HCT116 (cell line): ENCODE measurements around the gene MYH15. TPM values are rescaled to one million over a fixed set of nuclear protein-coding genes. Genes with fewer than 3 reads are reported as not detected.

Experiments used
- ATAC-seq: fragments of 200-7000 bp; cut with Tn5 transposase; 2 replicates; pipeline ENCODE4 v1.9.1; 2020; ENCODE audit warnings: mild to moderate bottlenecking, moderate library complexity
- BruUV-seq: library from RNA; stranded (reverse); fragments of 400-500 nt; replicated peaks from 2 replicates; lab custom pipeline; 2021; lab: Mats Ljungman, UMichigan
- CTCF ChIA-PET: fragments of 300-600 bp; sonication (Branson Sonifier 250); formaldehyde crosslinking; loops from one replicate; lab custom pipeline; 2021; ENCODE audit warnings: antibody characterized with exemption; lab: Charles Lee
- POLR2A ChIA-PET: fragments of 300-600, 350-600 bp; sonication (Branson Sonifier 250); formaldehyde crosslinking; loops from one replicate; lab custom pipeline; 2021; ENCODE audit warnings: antibody characterized with exemption; lab: Charles Lee
- RAD21 ChIA-PET, 2 experiments: fragments of 300-600 bp; sonication (Branson Sonifier 250); formaldehyde crosslinking; loops; one replicate each; lab custom pipeline; 2023; ENCODE audit warnings: low total read pairs in 2 of 2; ENCODE audit not compliant: uncharacterized antibody in 2 of 2, unreplicated experiment in 2 of 2, low non-redundant PET in 1 of 2; lab: Charles Lee
- DNase-seq: peaks from one replicate; pipeline ENCODE4 v3.0.0-alpha.2; 2010; ENCODE audit warnings: low read depth, low spot score
- H2AFZ ChIP-seq: fragments of 200-600 bp; shearing (Covaris generic), sonication (generic); 2 replicates; pipeline ENCODE4 v1.6.1; 2017; ENCODE audit warnings: low read depth, mixed run types, mixed read lengths, antibody characterized with exemption, low read length; ENCODE audit not compliant: poor library complexity, severe bottlenecking
- H3K27ac ChIP-seq: 2 replicates; pipeline ENCODE4 v1.5.1; 2012; ENCODE audit warnings: low read depth, low read length
- H3K27me3 ChIP-seq: fragments of 200-600 bp; sonication (generic); 2 replicates; pipeline ENCODE4 v1.6.1; 2016; ENCODE audit warnings: mixed run types, low read length, mixed read lengths; ENCODE audit not compliant: insufficient read depth
- H3K36me3 ChIP-seq, 2 experiments: fragments of 200-500 bp in 1 of 2; fragments of 200-600 bp in 1 of 2; sonication (Bioruptor generic) in 1 of 2; sonication (generic) in 1 of 2; 2 replicates each; pipeline versions ENCODE4 v1.5.1 to v1.6.1; 2014 to 2016; ENCODE audit warnings: low read length in 2 of 2, inconsistent platforms in 1 of 2, mixed read lengths in 1 of 2, mixed run types in 1 of 2; ENCODE audit not compliant: insufficient read depth in 2 of 2, control insufficient read depth in 1 of 2
- H3K4me1 ChIP-seq, 2 experiments: fragments of 200-600 bp in 1 of 2; sonication (generic) in 1 of 2; 2 replicates each; pipeline versions ENCODE4 v1.5.1 to v1.6.1; 2012 to 2017; ENCODE audit warnings: low read length in 2 of 2, inconsistent platforms in 1 of 2, mild to moderate bottlenecking in 1 of 2, mixed read lengths in 1 of 2, mixed run types in 1 of 2, moderate library complexity in 1 of 2; ENCODE audit not compliant: insufficient read depth in 2 of 2, control insufficient read depth in 1 of 2
- H3K4me2 ChIP-seq: fragments of 200-600 bp; sonication (generic); 2 replicates; pipeline ENCODE4 v1.6.1; 2017; ENCODE audit warnings: mixed run types, low read length, mixed read lengths
- H3K4me3 ChIP-seq, 2 experiments: fragments of 200-600 bp in 1 of 2; sonication (generic) in 1 of 2; replicated peaks in 1 of 2; 2 replicates each; pipeline ENCODE4 v1.5.1; 2011 to 2016; ENCODE audit warnings: low read length in 2 of 2, control low read depth in 1 of 2, low read depth in 1 of 2, mild to moderate bottlenecking in 1 of 2, mixed read lengths in 1 of 2, mixed run types in 1 of 2
- H3K79me2 ChIP-seq: fragments of 200-600 bp; sonication (generic); 2 replicates; pipeline ENCODE4 v1.6.1; 2017; ENCODE audit warnings: mild to moderate bottlenecking, mixed run types, low read length, moderate library complexity, mixed read lengths; ENCODE audit not compliant: insufficient read depth
- H3K9ac ChIP-seq: fragments of 200-600 bp; sonication (generic); 2 replicates; pipeline ENCODE4 v1.6.1; 2016; ENCODE audit warnings: low read length, mixed read lengths
- H3K9me2 ChIP-seq: fragments of 200-600 bp; sonication (generic), shearing (Covaris generic); 2 replicates; pipeline ENCODE4 v1.6.1; 2017; ENCODE audit warnings: mixed run types, mild to moderate bottlenecking, moderate library complexity; ENCODE audit not compliant: insufficient read depth
- H3K9me3 ChIP-seq, 2 experiments: fragments of 200-500 bp in 1 of 2; fragments of 200-600 bp in 1 of 2; sonication (Bioruptor generic) in 1 of 2; sonication (generic) in 1 of 2; 2 replicates each; pipeline ENCODE4 v1.6.1; 2014 to 2017; ENCODE audit warnings: low read length in 2 of 2, mixed read lengths in 2 of 2, inconsistent platforms in 1 of 2, low read depth in 1 of 2, mild to moderate bottlenecking in 1 of 2, mixed run types in 1 of 2, moderate library complexity in 1 of 2; ENCODE audit not compliant: control insufficient read depth in 1 of 2, insufficient read depth in 1 of 2
- H4K20me1 ChIP-seq: fragments of 200-600 bp; sonication (generic), shearing (Covaris generic); 2 replicates; pipeline ENCODE4 v1.6.1; 2017; ENCODE audit warnings: mixed run types, mild to moderate bottlenecking, moderate library complexity; ENCODE audit not compliant: insufficient read depth
- ATF3 ChIP-seq: IDR thresholded peaks from 2 replicates; pipeline ENCODE4 v1.6.1; 2012
- CBX3 ChIP-seq: IDR thresholded peaks from 2 replicates; pipeline ENCODE4 v1.6.1; 2012; ENCODE audit warnings: low read depth
- CEBPB ChIP-seq: IDR thresholded peaks from 2 replicates; pipeline ENCODE4 v1.6.1; 2012; ENCODE audit warnings: low read depth
- CTCF ChIP-seq, 3 experiments: fragments of 200-600 bp in 1 of 3; sonication (generic) in 1 of 3; IDR thresholded peaks in 2 of 3; conservative IDR thresholded peaks in 1 of 3; 2 replicates each; pipeline ENCODE4 v1.5.1; 2012 to 2017; ENCODE audit warnings: low read depth in 2 of 3, low read length in 2 of 3, antibody characterized with exemption in 1 of 3, borderline replicate concordance in 1 of 3, control low read depth in 1 of 3, mild to moderate bottlenecking in 1 of 3, mixed read lengths in 1 of 3, mixed run types in 1 of 3, moderate library complexity in 1 of 3; ENCODE audit not compliant: insufficient read depth in 1 of 3
- EGR1 ChIP-seq: IDR thresholded peaks from 2 replicates; pipeline ENCODE4 v1.6.1; 2012; ENCODE audit warnings: low read depth
- ELF1 ChIP-seq: IDR thresholded peaks from 2 replicates; pipeline ENCODE4 v1.6.1; 2012; ENCODE audit warnings: low read depth, borderline replicate concordance
- EZH2 ChIP-seq: fragments of 200-600 bp; sonication (generic); IDR thresholded peaks from 2 replicates; pipeline ENCODE4 v1.6.1; 2017; ENCODE audit warnings: antibody characterized with exemption, mixed run types
- EZH2phosphoT487 ChIP-seq: fragments of 200-600 bp; IDR thresholded peaks from 2 replicates; pipeline ENCODE4 v1.6.1; 2018; ENCODE audit warnings: antibody characterized with exemption, borderline replicate concordance
- JUND ChIP-seq: IDR thresholded peaks from 2 replicates; pipeline ENCODE4 v1.6.1; 2012
- POLR2A ChIP-seq: IDR thresholded peaks from 2 replicates; pipeline ENCODE4 v1.7.0; 2011; ENCODE audit warnings: borderline replicate concordance; ENCODE audit not compliant: insufficient read depth, insufficient read length; ENCODE audit errors: extremely low read depth
- POLR2AphosphoS5 ChIP-seq: IDR thresholded peaks from 2 replicates; pipeline ENCODE4 v1.6.1; 2011; ENCODE audit warnings: mild to moderate bottlenecking, low read depth, low read length, moderate library complexity
- RAD21 ChIP-seq: IDR thresholded peaks from 2 replicates; pipeline ENCODE4 v1.6.1; 2012; ENCODE audit warnings: low read depth, mild to moderate bottlenecking
- REST ChIP-seq: IDR thresholded peaks from 2 replicates; pipeline ENCODE4 v1.6.1; 2012; ENCODE audit warnings: low read depth
- SIN3A ChIP-seq: IDR thresholded peaks from 2 replicates; pipeline ENCODE4 v1.6.1; 2012; ENCODE audit warnings: low read depth
- SP1 ChIP-seq: IDR thresholded peaks from 2 replicates; pipeline ENCODE4 v1.6.1; 2012; ENCODE audit warnings: low read depth
- ZBTB33 ChIP-seq: IDR thresholded peaks from 2 replicates; pipeline ENCODE4 v1.6.1; 2011; ENCODE audit warnings: mild to moderate bottlenecking, low read length, moderate library complexity; ENCODE audit not compliant: insufficient replicate concordance; ENCODE audit errors: extremely low read depth
- ZFX ChIP-seq: fragments of 450-650 bp; IDR thresholded peaks from 2 replicates; pipeline ENCODE4 v1.6.1; 2017
- ZNF274 ChIP-seq: fragments of 200-500 bp; sonication (Bioruptor generic); IDR thresholded peaks from 2 replicates; pipeline ENCODE4 v1.6.1; 2014; ENCODE audit warnings: mild to moderate bottlenecking, low read depth, low read length, inconsistent platforms
- intact Hi-C: fragments of 100-400 bp; cut with micrococcal nuclease; formaldehyde crosslinking; loops from 2 replicates; pipeline ENCODE4 v1.10.0; 2022
- total RNA-seq: library from RNA; stranded (reverse); gene quantifications from one replicate; pipeline ENCODE4 v1.2.1, GENCODE V29; 2021; ENCODE audit not compliant: unreplicated experiment

The MYH15 gene
- total RNA-seq, 1 experiment from 2014 or later, result 11.2 TPM

- TF ChIP-seq ZBTB33 (no peak), POLR2A (no peak), POLR2AphosphoS5 (no peak), EZH2phosphoT487 (no peak)
Observed at GRCh38 chr3:108394016-108394415, 116.4 kb downstream of the MYH15 start (continued).

GRCh38 chr3:108393128-108393900, 117.1 kb downstream of the MYH15 start:
- Histone ChIP-seq H3K9ac (no peak overlapping the region), H3K4me3 (no peak overlapping the region), H3K9me3 (no peaks in the 10 kb centered on the region), H2AFZ (no peak overlapping the region), H3K4me2 (no peak overlapping the region), H3K9me2 (no peaks in the 10 kb centered on the region), H4K20me1 (no peaks in the 10 kb centered on the region), H3K4me1 (no peaks in the 10 kb centered on the region), H3K79me2 (no peaks in the 10 kb centered on the region), H3K36me3 (no peaks in the 10 kb centered on the region; a peak in 1 of 4 replicates), H3K27me3 (no peaks in the 10 kb centered on the region), H3K27ac (no peak overlapping the region)
- intact Hi-C loops, result no loop called here
- ATAC-seq, result no peak
- no peak for DNase-seq
- RAD21 ChIA-PET, result no interaction called here
- POLR2A ChIA-PET, result no interaction called here
- CTCF ChIA-PET, result no interaction called here
- BruUV-seq, result no TSS peak
- TF ChIP-seq POLR2A (no peak), RAD21 (no peak), EZH2 (no peak), CEBPB (no peak), CTCF (IDR thresholded peaks at IDR 0.05 in 2 of 3, conservative IDR thresholded peaks at IDR 0.05 in 1 of 3; ENCODE audit: borderline replicate concordance in 1 of 3, insufficient read depth in 1 of 3, low read depth in 2 of 3, low read length in 2 of 3) (no peak), REST (no peak), ELF1 (no peak), EZH2phosphoT487 (no peak), ZNF274 (no peak), CBX3 (no peak), POLR2AphosphoS5 (no peak), ZFX (no peak), SP1 (no peak), ATF3 (no peak), EGR1 (no peak), SIN3A (no peak), JUND (no peak)
